Measurements from ENCODE around the gene UBL3.

UBL3 gene

GRCh38 chr13:29722415-29722814 is 128.0 kb downstream of the UBL3 start:
- no peak overlapping the region for H3K4me3 ChIP-seq (ENCODE audit: control insufficient read depth, low read depth, low read length)
- TF ChIP-seq CTCF (IDR thresholded peaks at IDR 0.05; ENCODE audit: control insufficient read depth, insufficient read depth, low read depth, low read length, missing control alignments) = no peak
- no peak for DNase-seq (ENCODE audit: low read depth)

- H3K4me3 ChIP-seq (ENCODE audit: control insufficient read depth, low read depth, low read length) = no peak overlapping the region
- TF ChIP-seq CTCF (IDR thresholded peaks at IDR 0.05; ENCODE audit: control insufficient read depth, insufficient read depth, low read depth, low read length, missing control alignments) = no peak
- no peak for DNase-seq (ENCODE audit: low read depth)
Observed at GRCh38 chr13:29721766-29722165, 128.7 kb downstream of the UBL3 start.

GRCh38 chr13:29718694-29719093 is 131.7 kb downstream of the UBL3 start:
- no peak for TF ChIP-seq CTCF (IDR thresholded peaks at IDR 0.05; ENCODE audit: control insufficient read depth, insufficient read depth, low read depth, low read length, missing control alignments)
- H3K4me3 ChIP-seq (ENCODE audit: control insufficient read depth, low read depth, low read length) = no peak overlapping the region
- no peak for DNase-seq (ENCODE audit: low read depth)

GRCh38 chr13:29716493-29716892 is 133.9 kb downstream of the UBL3 start:
- no peak for DNase-seq (ENCODE audit: low read depth)
- no peak overlapping the region for H3K4me3 ChIP-seq (ENCODE audit: control insufficient read depth, low read depth, low read length)
- TF ChIP-seq CTCF (IDR thresholded peaks at IDR 0.05; ENCODE audit: control insufficient read depth, insufficient read depth, low read depth, low read length, missing control alignments) = no peak

Measured in AG09309 (cell line).